H1 (cell line): ENCODE measurements around the gene GRAMD1B. TPM values are rescaled to one million over a fixed set of nuclear protein-coding genes. Genes with fewer than 3 reads are reported as not detected.

Source experiments
- CTCF ChIA-PET: fragments of 300-600 bp; sonication (Branson Sonifier 250); formaldehyde crosslinking; loops from one replicate; lab custom pipeline; 2021; ENCODE audit not compliant: partially characterized antibody; lab: Charles Lee
- POLR2A ChIA-PET: fragments of 300-600 bp; sonication (Branson Sonifier 250); formaldehyde crosslinking; loops from one replicate; lab custom pipeline; 2021; ENCODE audit warnings: inconsistent platforms; ENCODE audit not compliant: partially characterized antibody; lab: Charles Lee
- DNase-seq, 2 experiments: peaks; one replicate each; pipeline versions ENCODE4 v3.0.0 to v3.0.0-alpha.2; 2010 to 2022; ENCODE audit warnings: low spot score in 2 of 2, low read depth in 1 of 2, mixed read lengths in 1 of 2
- FAIRE-seq: peaks from 2 replicates; lab custom pipeline; 2011; peaks lifted over from hg19 to GRCh38; lab: Jason Lieb, UNC
- H2AFZ ChIP-seq: 2 replicates; pipeline ENCODE4 v1.8.1; 2012; ENCODE audit warnings: low read length, inconsistent platforms
- H2AK5ac ChIP-seq: 2 replicates; pipeline ENCODE4 v1.6.1; 2013; ENCODE audit warnings: low read depth, low read length
- H2BK120ac ChIP-seq: replicated peaks from 2 replicates; pipeline ENCODE3; 2013; ENCODE audit warnings: low read depth, low read length, inconsistent platforms
- H2BK12ac ChIP-seq: 2 replicates; pipeline ENCODE4 v1.6.1; 2013; ENCODE audit warnings: low read depth, low read length
- H2BK15ac ChIP-seq: 2 replicates; pipeline ENCODE4 v1.6.1; 2013; ENCODE audit warnings: low read length
- H2BK20ac ChIP-seq: 2 replicates; pipeline ENCODE4 v1.6.1; 2013; ENCODE audit warnings: low read length
- H2BK5ac ChIP-seq: 2 replicates; pipeline ENCODE4 v1.6.1; 2013; ENCODE audit warnings: low read depth, low read length
- H3K14ac ChIP-seq: 2 replicates; pipeline ENCODE4 v1.6.1; 2013; ENCODE audit warnings: inconsistent platforms; ENCODE audit not compliant: insufficient read length
- H3K18ac ChIP-seq: 2 replicates; pipeline ENCODE4 v1.6.1; 2013; ENCODE audit warnings: low read length; ENCODE audit errors: extremely low read depth
- H3K23ac ChIP-seq: 2 replicates; pipeline ENCODE4 v1.6.1; 2013; ENCODE audit warnings: inconsistent platforms; ENCODE audit not compliant: insufficient read length
- H3K23me2 ChIP-seq: 2 replicates; pipeline ENCODE4 v1.6.1; 2013; ENCODE audit warnings: low read depth, low read length
- H3K27ac ChIP-seq: 2 replicates; pipeline ENCODE4 v1.6.1; 2011; ENCODE audit warnings: low read depth, low read length, inconsistent platforms
- H3K27me3 ChIP-seq, 4 experiments: replicated peaks in 1 of 4; 1 replicate in 1 of 4; 2 replicates in 3 of 4; pipeline versions ENCODE4 v1.6.1 to v1.8.1; 2011 to 2013; ENCODE audit warnings: low read length in 3 of 4, mild to moderate bottlenecking in 3 of 4, inconsistent platforms in 2 of 4, mixed read lengths in 2 of 4, moderate library complexity in 1 of 4; ENCODE audit not compliant: control insufficient read depth in 3 of 4, insufficient read depth in 3 of 4; ENCODE audit errors: extremely low read depth in 1 of 4
- H3K36me3 ChIP-seq, 4 experiments: 2 replicates each; pipeline versions ENCODE4 v1.6.1 to v1.8.1; 2011 to 2013; ENCODE audit warnings: mild to moderate bottlenecking in 4 of 4, low read length in 3 of 4, moderate library complexity in 2 of 4, control low read depth in 1 of 4, inconsistent platforms in 1 of 4; ENCODE audit not compliant: insufficient read depth in 4 of 4, control insufficient read depth in 2 of 4
- H3K4ac ChIP-seq: replicated peaks from 2 replicates; pipeline ENCODE3; 2013; ENCODE audit warnings: low read length, low read depth, mixed read lengths, inconsistent platforms; ENCODE audit not compliant: insufficient read length
- H3K4me1 ChIP-seq, 4 experiments: replicated peaks in 1 of 4; 1 replicate in 1 of 4; 2 replicates in 3 of 4; pipeline versions ENCODE4 v1.6.1 to v1.8.1; 2011 to 2013; ENCODE audit warnings: low read length in 3 of 4, inconsistent platforms in 2 of 4, mixed read lengths in 1 of 4; ENCODE audit not compliant: insufficient read depth in 4 of 4, control insufficient read depth in 3 of 4
- H3K4me2 ChIP-seq, 2 experiments: 2 replicates each; pipeline versions ENCODE4 v1.6.1 to v1.8.1; 2011 to 2013; ENCODE audit warnings: low read depth in 2 of 2, low read length in 2 of 2, control low read depth in 1 of 2, inconsistent platforms in 1 of 2, mild to moderate bottlenecking in 1 of 2; ENCODE audit not compliant: insufficient read depth in 1 of 2
- H3K4me3 ChIP-seq, 4 experiments: fragments of 200-600, 300-600 bp in 1 of 4; sonication (generic), shearing (Covaris generic), sonication (Bioruptor Twin) in 1 of 4; 2 replicates each; pipeline versions ENCODE4 v1.5.1 to v1.8.1; 2011 to 2016; ENCODE audit warnings: low read length in 4 of 4, low read depth in 3 of 4, control low read depth in 2 of 4, inconsistent platforms in 2 of 4, mild to moderate bottlenecking in 2 of 4, mixed read lengths in 1 of 4, moderate library complexity in 1 of 4; ENCODE audit not compliant: insufficient read depth in 2 of 4; ENCODE audit errors: extremely low read depth in 1 of 4
- H3K56ac ChIP-seq: replicated peaks from 2 replicates; pipeline ENCODE3; 2013; ENCODE audit warnings: low read depth, mild to moderate bottlenecking, mixed read lengths, low read length, inconsistent platforms; ENCODE audit not compliant: insufficient read length
- H3K79me1 ChIP-seq: 2 replicates; pipeline ENCODE4 v1.6.1; 2013; ENCODE audit warnings: low read depth, low read length, control low read depth
- H3K79me2 ChIP-seq, 2 experiments: 2 replicates each; pipeline versions ENCODE4 v1.6.1 to v1.8.1; 2012 to 2013; ENCODE audit warnings: low read length in 2 of 2, mild to moderate bottlenecking in 2 of 2, inconsistent platforms in 1 of 2; ENCODE audit not compliant: insufficient read depth in 2 of 2, control insufficient read depth in 1 of 2
- H3K9ac ChIP-seq, 4 experiments: replicated peaks in 1 of 4; 1 replicate in 1 of 4; 2 replicates in 3 of 4; pipeline versions ENCODE4 v1.6.1 to v1.8.1; 2011 to 2013; ENCODE audit warnings: low read depth in 3 of 4, low read length in 3 of 4, control low read depth in 2 of 4, mild to moderate bottlenecking in 2 of 4, moderate library complexity in 2 of 4, inconsistent platforms in 1 of 4; ENCODE audit errors: extremely low read depth in 1 of 4
- H3K9me3 ChIP-seq, 2 experiments: 2 replicates each; pipeline versions ENCODE4 v1.6.1 to v1.8.1; 2012 to 2013; ENCODE audit warnings: mild to moderate bottlenecking in 2 of 2, moderate library complexity in 2 of 2, control low read depth in 1 of 2, inconsistent platforms in 1 of 2, low read depth in 1 of 2, low read length in 1 of 2, mixed read lengths in 1 of 2; ENCODE audit not compliant: insufficient read depth in 2 of 2
- H4K20me1 ChIP-seq, 2 experiments: replicated peaks in 1 of 2; 2 replicates each; pipeline versions ENCODE3 to v1.8.1; 2011 to 2013; ENCODE audit warnings: inconsistent platforms in 2 of 2, low read length in 2 of 2, mild to moderate bottlenecking in 1 of 2; ENCODE audit not compliant: insufficient read depth in 2 of 2, control insufficient read depth in 1 of 2
- H4K5ac ChIP-seq: 2 replicates; pipeline ENCODE4 v1.6.1; 2013; ENCODE audit warnings: low read length, low read depth, mixed read lengths, inconsistent platforms; ENCODE audit not compliant: insufficient read length
- H4K8ac ChIP-seq: 2 replicates; pipeline ENCODE4 v1.8.0; 2013; ENCODE audit warnings: mild to moderate bottlenecking, moderate library complexity, low read length, inconsistent platforms; ENCODE audit not compliant: insufficient read depth; ENCODE audit errors: extremely low read depth
- H4K91ac ChIP-seq: replicated peaks from 2 replicates; pipeline ENCODE3; 2013; ENCODE audit warnings: low read length, mixed read lengths, inconsistent platforms; ENCODE audit not compliant: insufficient read length
- BRCA1 ChIP-seq: IDR thresholded peaks from 2 replicates; pipeline ENCODE4 v1.6.1; 2012; ENCODE audit warnings: low read depth, low read length, improper control_type of control experiment
- CREB1 ChIP-seq: IDR thresholded peaks from 2 replicates; pipeline ENCODE4 v1.6.1; 2012; ENCODE audit warnings: inconsistent platforms
- CTBP2 ChIP-seq: IDR thresholded peaks from 2 replicates; pipeline ENCODE4 v1.7.0; 2011; ENCODE audit warnings: borderline replicate concordance, mild to moderate bottlenecking, moderate library complexity, mixed read lengths, low read length; ENCODE audit not compliant: insufficient read depth, insufficient read length
- JUN ChIP-seq: IDR thresholded peaks from 2 replicates; pipeline ENCODE4 v1.6.1; 2011; ENCODE audit warnings: low read depth, mild to moderate bottlenecking, improper control_type of control experiment, low read length
- SIX5 ChIP-seq: IDR thresholded peaks from 2 replicates; pipeline ENCODE4 v1.6.1; 2011; ENCODE audit warnings: mild to moderate bottlenecking, low read depth, low read length
- SP2 ChIP-seq: IDR thresholded peaks from 2 replicates; pipeline ENCODE4 v1.6.1; 2012; ENCODE audit warnings: mild to moderate bottlenecking, low read length, inconsistent platforms
- ZNF274 ChIP-seq: IDR thresholded peaks from 2 replicates; pipeline ENCODE4 v1.7.0; 2012; ENCODE audit warnings: low read length, borderline replicate concordance; ENCODE audit errors: extremely low read depth
- polyA plus RNA-seq, 7 experiments: library from polyadenylated mRNA; depleted of rRNA in 3 of 7; stranded (reverse) in 5 of 7; unstranded in 2 of 7; fragments of >200 nt in 5 of 7; fragments of 200-250 nt in 2 of 7; gene quantifications; 1 replicate in 5 of 7; 2 replicates in 1 of 7; 4 replicates in 1 of 7; pipeline versions ENCODE4 v1.2.1 to v1.2.3, GENCODE V29; 2011 to 2013; ENCODE audit warnings: missing spikeins in 2 of 7, mixed read lengths in 2 of 7
- total RNA-seq: library from RNA; stranded (reverse); fragmentation: NEBNext Ultra II Directional; extraction: Animal tissue kit (Norgen Biotek cat#: 25700); gene quantifications from 2 replicates; pipeline ENCODE4 v1.2.1, GENCODE V29; 2021
- TF ChIP-seq, protein P1 (sequence below): IDR thresholded peaks from 2 replicates; pipeline ENCODE4 v1.6.1; 2011; ENCODE audit warnings: low read depth, mild to moderate bottlenecking, low read length; ENCODE audit not compliant: insufficient read depth
- TF ChIP-seq, protein P2 (sequence below): IDR thresholded peaks from 2 replicates; pipeline ENCODE4 v1.6.1; 2012; ENCODE audit warnings: inconsistent platforms

The GRAMD1B gene
- total and polyA plus RNA-seq, 2 of the 8 experiments (the other 6 are each of a cell fraction or from before 2014, with no cell fraction given): 10.1 to 21.2 TPM

DNA sequence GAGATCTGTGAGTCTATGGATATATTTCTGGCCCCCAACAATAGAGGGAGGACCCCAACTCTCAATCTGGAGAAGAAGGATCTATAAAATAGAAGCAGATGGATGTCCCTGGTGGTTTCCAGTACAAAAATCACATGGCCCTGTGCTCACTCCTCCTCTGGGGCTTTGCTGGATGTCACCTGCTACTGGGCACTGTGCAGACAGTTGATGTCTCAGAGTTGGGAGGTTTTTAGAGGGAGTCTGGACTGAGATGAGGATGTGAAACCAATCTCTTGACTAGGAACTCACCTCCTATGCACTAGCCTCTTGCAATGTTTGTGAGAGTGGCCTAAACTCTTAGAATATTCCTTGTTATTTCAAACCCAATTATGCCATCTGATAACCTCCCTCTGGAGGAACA lies 117.1 kb downstream of the GRAMD1B start:
- Histone ChIP-seq H3K4ac (no peak overlapping the region), H3K36me3 (no peaks in the 10 kb centered on the region), H3K18ac (no peak overlapping the region), H3K56ac (no peak overlapping the region), H3K79me1 (no peaks in the 10 kb centered on the region), H2BK5ac (no peak overlapping the region), H3K9ac (no peak overlapping the region), H3K27me3 (no peaks in the 10 kb centered on the region), H4K20me1 (no peaks in the 10 kb centered on the region), H2BK12ac (no peak overlapping the region), H3K4me3 (no peak overlapping the region), H2BK20ac (no peak overlapping the region), H3K9me3 (no peaks in the 10 kb centered on the region), H4K8ac (no peak overlapping the region), H2BK120ac (no peak overlapping the region), H4K91ac (no peak overlapping the region), H4K5ac (no peak overlapping the region), H3K27ac (no peak overlapping the region), H3K14ac (no peak overlapping the region), H3K23me2 (no peaks in the 10 kb centered on the region), H3K4me2 (no peak overlapping the region), H3K23ac (no peak overlapping the region), H2AK5ac (no peak overlapping the region), H2BK15ac (no peak overlapping the region), H3K4me1 (peaks cover 0 to 10% (median 5%) of the 10 kb centered on the region in 4 experiments; a peak in 4 of 7 replicates), H2AFZ (no peak overlapping the region), H3K79me2 (no peaks in the 10 kb centered on the region)
- DNase-seq (no peak), FAIRE-seq (no peak)
- TF ChIP-seq JUN (no peak), SP2 (no peak), CREB1 (no peak), SIX5 (no peak), BRCA1 (no peak), ZNF274 (no peak), CTBP2 (no peak)
- TF ChIP-seq, protein P1, sequence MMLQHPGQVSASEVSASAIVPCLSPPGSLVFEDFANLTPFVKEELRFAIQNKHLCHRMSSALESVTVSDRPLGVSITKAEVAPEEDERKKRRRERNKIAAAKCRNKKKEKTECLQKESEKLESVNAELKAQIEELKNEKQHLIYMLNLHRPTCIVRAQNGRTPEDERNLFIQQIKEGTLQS: no peak
- TF ChIP-seq, protein P2, sequence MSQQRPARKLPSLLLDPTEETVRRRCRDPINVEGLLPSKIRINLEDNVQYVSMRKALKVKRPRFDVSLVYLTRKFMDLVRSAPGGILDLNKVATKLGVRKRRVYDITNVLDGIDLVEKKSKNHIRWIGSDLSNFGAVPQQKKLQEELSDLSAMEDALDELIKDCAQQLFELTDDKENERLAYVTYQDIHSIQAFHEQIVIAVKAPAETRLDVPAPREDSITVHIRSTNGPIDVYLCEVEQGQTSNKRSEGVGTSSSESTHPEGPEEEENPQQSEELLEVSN: no peak
- CTCF ChIA-PET: interaction anchor here (1.3 to 7.7 kb wide), 5 partner anchors 8 to 34 kb away, joined by 3 to 58 read pairs (median 8); no protein-coding TSS in a partner anchor
- POLR2A ChIA-PET: no interaction called here
